ENCODE measurements around the gene CDC14A. TPM values are rescaled to one million over a fixed set of nuclear protein-coding genes. Genes with fewer than 3 reads are reported as not detected.
"Not testable (repeated sequence)": the region's sequence is repeated elsewhere in the genome, so short reads cannot be mapped to it uniquely, and the experiment has no call there.

Gene CDC14A
- total RNA-seq, 1 experiment from 2014 or later = 6.6 TPM

DNA sequence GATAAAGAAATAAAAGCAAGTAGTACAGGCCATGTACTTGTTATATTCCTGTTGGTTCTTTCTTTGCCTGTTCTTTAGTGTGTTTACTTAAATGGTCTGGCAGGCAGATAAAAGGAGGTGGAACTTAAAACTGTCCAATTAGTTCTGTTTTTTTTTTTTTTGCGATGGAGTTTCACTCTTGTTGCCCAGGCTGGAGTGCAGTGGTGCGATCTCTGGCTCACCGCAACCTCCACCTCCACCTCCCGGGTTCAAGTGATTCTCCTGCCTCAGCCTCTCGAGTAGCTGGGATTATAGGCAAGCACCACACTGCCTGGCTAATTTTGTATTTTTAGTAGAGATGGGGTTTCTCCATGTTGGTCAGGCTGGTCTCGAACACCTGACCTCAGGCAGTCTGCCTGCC lies 24.6 kb downstream of the CDC14A start:
- H3K36me3 ChIP-seq (ENCODE audit: control insufficient read depth, insufficient read depth, low read length); H3K4me1 ChIP-seq (ENCODE audit: control insufficient read depth, insufficient read depth, low read length); H3K9me3 ChIP-seq (ENCODE audit: control insufficient read depth, insufficient read depth, low read depth, low read length); BruUV-seq (replicated peaks); H3K27ac ChIP-seq (ENCODE audit: low read length); ATAC-seq; H3K27me3 ChIP-seq (ENCODE audit: control insufficient read depth, insufficient read depth, low read length); POLR2A ChIA-PET; in situ Hi-C loops (cut with HindIII; ENCODE audit: low pct_unique_long_range_greater_than_20kb, low sequenced_read_pairs); DNase-seq (ENCODE audit: low read depth, low spot score); H3K4me3 ChIP-seq (ENCODE audit: low read depth in 2 of 2, low read length in 2 of 2); CTCF ChIA-PET; intact Hi-C loops (cut with micrococcal nuclease; ENCODE audit: unreplicated experiment): not testable (repeated sequence)

DNA sequence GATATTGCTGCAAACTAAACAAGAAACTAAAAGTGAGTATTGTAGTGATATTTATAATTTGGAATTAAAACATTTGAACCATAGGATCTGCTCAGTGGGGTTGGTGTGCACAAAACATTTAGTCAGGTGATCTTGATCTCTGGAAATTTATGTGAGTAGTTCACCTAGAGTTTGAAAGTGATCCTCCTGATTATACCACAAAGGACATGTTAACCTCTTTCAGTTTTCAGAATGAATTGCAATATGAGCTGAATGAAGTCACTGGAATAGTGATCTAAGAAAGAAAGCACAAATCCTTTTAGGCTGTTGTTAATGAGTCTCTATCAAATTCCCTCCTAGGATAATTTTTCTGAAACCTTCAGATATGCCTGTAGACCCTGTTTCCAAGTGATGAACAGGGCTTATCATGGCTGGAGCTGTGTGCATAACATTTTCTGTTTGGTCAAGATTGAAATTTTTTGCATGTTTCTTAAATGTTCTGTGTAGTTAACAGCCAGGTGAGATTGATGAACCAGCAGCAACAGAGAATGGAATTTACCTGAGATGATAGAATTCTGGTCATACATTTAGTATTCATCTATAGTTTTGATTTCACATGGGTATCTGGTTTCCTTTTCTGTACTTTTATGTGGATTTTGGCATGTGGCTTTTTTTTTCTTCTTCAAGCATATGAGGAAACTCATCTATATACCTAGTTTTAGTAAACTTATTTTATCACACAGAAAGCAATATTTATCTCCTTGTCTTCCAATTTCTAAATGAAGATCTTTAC lies 25.5 kb downstream of the CDC14A start:
- ChIA-PET POLR2A (interaction anchor here (0.6 kb wide), 1 partner anchor 23 kb away, joined by 3 read pairs; no protein-coding TSS in a partner anchor), CTCF (no interaction called here)
- H3K4me1 ChIP-seq (ENCODE audit: control insufficient read depth, insufficient read depth, low read length) = no peaks in the 10 kb centered on the region
- in situ Hi-C loops (cut with HindIII; ENCODE audit: low pct_unique_long_range_greater_than_20kb, low sequenced_read_pairs) = no loop called here
- no peak overlapping the region for H3K27ac ChIP-seq (ENCODE audit: low read length)
- no peaks in the 10 kb centered on the region for H3K36me3 ChIP-seq (ENCODE audit: control insufficient read depth, insufficient read depth, low read length)
- no peaks in the 10 kb centered on the region for H3K9me3 ChIP-seq (ENCODE audit: control insufficient read depth, insufficient read depth, low read depth, low read length)
- no TSS peak for BruUV-seq (replicated peaks)
- intact Hi-C loops (cut with micrococcal nuclease; ENCODE audit: unreplicated experiment) = no loop called here
- H3K27me3 ChIP-seq (ENCODE audit: control insufficient read depth, insufficient read depth, low read length) = no peaks in the 10 kb centered on the region
- no peak for TF ChIP-seq SIN3A (IDR thresholded peaks at IDR 0.05; ENCODE audit: borderline replicate concordance, insufficient read depth, low read depth, low read length)
- TF ChIP-seq, protein P1, sequence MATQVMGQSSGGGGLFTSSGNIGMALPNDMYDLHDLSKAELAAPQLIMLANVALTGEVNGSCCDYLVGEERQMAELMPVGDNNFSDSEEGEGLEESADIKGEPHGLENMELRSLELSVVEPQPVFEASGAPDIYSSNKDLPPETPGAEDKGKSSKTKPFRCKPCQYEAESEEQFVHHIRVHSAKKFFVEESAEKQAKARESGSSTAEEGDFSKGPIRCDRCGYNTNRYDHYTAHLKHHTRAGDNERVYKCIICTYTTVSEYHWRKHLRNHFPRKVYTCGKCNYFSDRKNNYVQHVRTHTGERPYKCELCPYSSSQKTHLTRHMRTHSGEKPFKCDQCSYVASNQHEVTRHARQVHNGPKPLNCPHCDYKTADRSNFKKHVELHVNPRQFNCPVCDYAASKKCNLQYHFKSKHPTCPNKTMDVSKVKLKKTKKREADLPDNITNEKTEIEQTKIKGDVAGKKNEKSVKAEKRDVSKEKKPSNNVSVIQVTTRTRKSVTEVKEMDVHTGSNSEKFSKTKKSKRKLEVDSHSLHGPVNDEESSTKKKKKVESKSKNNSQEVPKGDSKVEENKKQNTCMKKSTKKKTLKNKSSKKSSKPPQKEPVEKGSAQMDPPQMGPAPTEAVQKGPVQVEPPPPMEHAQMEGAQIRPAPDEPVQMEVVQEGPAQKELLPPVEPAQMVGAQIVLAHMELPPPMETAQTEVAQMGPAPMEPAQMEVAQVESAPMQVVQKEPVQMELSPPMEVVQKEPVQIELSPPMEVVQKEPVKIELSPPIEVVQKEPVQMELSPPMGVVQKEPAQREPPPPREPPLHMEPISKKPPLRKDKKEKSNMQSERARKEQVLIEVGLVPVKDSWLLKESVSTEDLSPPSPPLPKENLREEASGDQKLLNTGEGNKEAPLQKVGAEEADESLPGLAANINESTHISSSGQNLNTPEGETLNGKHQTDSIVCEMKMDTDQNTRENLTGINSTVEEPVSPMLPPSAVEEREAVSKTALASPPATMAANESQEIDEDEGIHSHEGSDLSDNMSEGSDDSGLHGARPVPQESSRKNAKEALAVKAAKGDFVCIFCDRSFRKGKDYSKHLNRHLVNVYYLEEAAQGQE (IDR thresholded peaks at IDR 0.05; ENCODE audit: insufficient read depth in 1 of 2, low read depth in 2 of 2, low read length in 1 of 2) = no peak
- TF ChIP-seq TCF7L2 (IDR thresholded peaks at IDR 0.05; ENCODE audit: low read depth, low read length) = no peak
- TF ChIP-seq, protein P2, sequence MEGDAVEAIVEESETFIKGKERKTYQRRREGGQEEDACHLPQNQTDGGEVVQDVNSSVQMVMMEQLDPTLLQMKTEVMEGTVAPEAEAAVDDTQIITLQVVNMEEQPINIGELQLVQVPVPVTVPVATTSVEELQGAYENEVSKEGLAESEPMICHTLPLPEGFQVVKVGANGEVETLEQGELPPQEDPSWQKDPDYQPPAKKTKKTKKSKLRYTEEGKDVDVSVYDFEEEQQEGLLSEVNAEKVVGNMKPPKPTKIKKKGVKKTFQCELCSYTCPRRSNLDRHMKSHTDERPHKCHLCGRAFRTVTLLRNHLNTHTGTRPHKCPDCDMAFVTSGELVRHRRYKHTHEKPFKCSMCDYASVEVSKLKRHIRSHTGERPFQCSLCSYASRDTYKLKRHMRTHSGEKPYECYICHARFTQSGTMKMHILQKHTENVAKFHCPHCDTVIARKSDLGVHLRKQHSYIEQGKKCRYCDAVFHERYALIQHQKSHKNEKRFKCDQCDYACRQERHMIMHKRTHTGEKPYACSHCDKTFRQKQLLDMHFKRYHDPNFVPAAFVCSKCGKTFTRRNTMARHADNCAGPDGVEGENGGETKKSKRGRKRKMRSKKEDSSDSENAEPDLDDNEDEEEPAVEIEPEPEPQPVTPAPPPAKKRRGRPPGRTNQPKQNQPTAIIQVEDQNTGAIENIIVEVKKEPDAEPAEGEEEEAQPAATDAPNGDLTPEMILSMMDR (IDR thresholded peaks at IDR 0.05) = no peak
- no peak for TF ChIP-seq POLR2AphosphoS5 (IDR thresholded peaks at IDR 0.05; ENCODE audit: low read depth, low read length)
- no peak for ATAC-seq
- no peak overlapping the region for H3K4me3 ChIP-seq (ENCODE audit: low read depth in 2 of 2, low read length in 2 of 2)
- no peak for DNase-seq (ENCODE audit: low read depth, low spot score)

DNA sequence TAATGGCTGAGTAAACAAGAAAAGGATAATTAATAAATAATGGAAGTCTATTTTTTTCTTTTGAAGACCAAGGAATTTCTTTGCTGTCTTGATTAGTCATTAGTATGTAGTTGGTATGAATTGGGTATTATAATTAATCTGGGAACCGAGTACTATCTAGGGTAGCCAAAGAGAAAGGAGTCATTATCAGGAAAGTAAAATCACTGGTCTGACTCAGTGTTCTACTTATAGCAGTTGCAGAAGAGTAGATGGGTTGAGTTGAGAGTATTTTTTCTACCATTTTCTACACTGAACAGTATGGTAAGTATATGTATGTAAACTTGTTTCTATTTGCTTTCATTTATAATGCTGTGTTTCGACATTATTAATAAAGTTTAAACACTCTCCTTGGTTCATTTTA lies 26.6 kb downstream of the CDC14A start:
- no peaks in the 10 kb centered on the region for H3K4me1 ChIP-seq (ENCODE audit: control insufficient read depth, insufficient read depth, low read length)
- H3K36me3 ChIP-seq (ENCODE audit: control insufficient read depth, insufficient read depth, low read length) = no peaks in the 10 kb centered on the region
- H3K9me3 ChIP-seq (ENCODE audit: control insufficient read depth, insufficient read depth, low read depth, low read length) = no peaks in the 10 kb centered on the region
- ChIA-PET POLR2A (no interaction called here), CTCF (no interaction called here)
- H3K27ac ChIP-seq (ENCODE audit: low read length) = no peak overlapping the region
- no peaks in the 10 kb centered on the region for H3K27me3 ChIP-seq (ENCODE audit: control insufficient read depth, insufficient read depth, low read length)
- BruUV-seq (replicated peaks) = no TSS peak
- intact Hi-C loops (cut with micrococcal nuclease; ENCODE audit: unreplicated experiment) (no loop called here), in situ Hi-C loops (cut with HindIII; ENCODE audit: low pct_unique_long_range_greater_than_20kb, low sequenced_read_pairs) (no loop called here)
- TF ChIP-seq SIN3A (IDR thresholded peaks at IDR 0.05; ENCODE audit: borderline replicate concordance, insufficient read depth, low read depth, low read length) = no peak
- no peak for TF ChIP-seq TCF7L2 (IDR thresholded peaks at IDR 0.05; ENCODE audit: low read depth, low read length)
- TF ChIP-seq POLR2AphosphoS5 (IDR thresholded peaks at IDR 0.05; ENCODE audit: low read depth, low read length) = no peak
- TF ChIP-seq, protein P2 (IDR thresholded peaks at IDR 0.05) = no peak
- TF ChIP-seq, protein P1 (IDR thresholded peaks at IDR 0.05; ENCODE audit: insufficient read depth in 1 of 2, low read depth in 2 of 2, low read length in 1 of 2) = no peak
- no peak overlapping the region for H3K4me3 ChIP-seq (ENCODE audit: low read depth in 2 of 2, low read length in 2 of 2)
- no peak for DNase-seq (ENCODE audit: low read depth, low spot score)
- no peak for ATAC-seq
